Adipose tissue (tissue), 3 donors: ENCODE results near the gene AKR7A2. TPM values are rescaled to one million over a fixed set of nuclear protein-coding genes. Genes with fewer than 3 reads are reported as not detected.

Source experiments
- H3K27ac ChIP-seq: one replicate; pipeline ENCODE4 v1.5.1; 2013; ENCODE audit warnings: low read depth, low read length
- WGBS, 3 donors: extraction: QIAGEN DNeasy Blood & Tissue Kit; methylation state at CpG; one replicate each; pipeline ENCODE4 v1.1.7; 2013; 5-methylcytosine and 5-hydroxymethylcytosine counted together
- polyA plus RNA-seq, 3 donors: library from polyadenylated mRNA; stranded (reverse); fragments of 200-250 nt; gene quantifications; one replicate each; pipeline ENCODE4 v1.2.3, GENCODE V29; 2013
- donor health status: healthy with polysubstance abuse.
- donor health status: Bipolar disorder and iron deficiency.
- donor health status: healthy.

AKR7A2 gene
- polyA plus RNA-seq, 3 donors = 38.4 to 54.5 (median 48.0) TPM

- 91 to 94% (median 92%) methylated on average over 8 of the region's 8 CpGs for WGBS, 3 donors
Observed at GRCh38 chr1:19345391-19345790, 33.4 kb upstream of the AKR7A2 start.

GRCh38 chr1:19344831-19345230 lies 32.9 kb upstream of the AKR7A2 start:
- H3K27ac ChIP-seq = no peak overlapping the region
- 93 to 95% (median 94%) methylated on average over 11 of the region's 11 CpGs for WGBS, 3 donors

More at GRCh38 chr1:19345391-19345790, 33.4 kb upstream of the AKR7A2 start:
- H3K27ac ChIP-seq = no peak overlapping the region

- 60 to 70% (median 69%) methylated on average over 12 of the region's 12 CpGs for WGBS, 3 donors
- H3K27ac ChIP-seq = no peak overlapping the region
Observed at GRCh38 chr1:19344372-19344810, 32.4 kb upstream of the AKR7A2 start.

- WGBS, 3 donors = 86 to 89% (median 89%) methylated on average over 20 of the region's 20 CpGs
- H3K27ac ChIP-seq = no peak overlapping the region
Observed at GRCh38 chr1:19343617-19344350, 31.8 kb upstream of the AKR7A2 start.

- H3K27ac ChIP-seq = no peak overlapping the region
- WGBS, 3 donors = 83 to 87% (median 84%) methylated on average over 32 to 33 of the region's 33 CpGs
Observed at GRCh38 chr1:19342894-19343616, 31.1 kb upstream of the AKR7A2 start.

GRCh38 chr1:19342062-19342750 lies 30.3 kb upstream of the AKR7A2 start:
- WGBS, 3 donors = 77 to 89% (median 78%) methylated on average over 27 of the region's 27 CpGs
- H3K27ac ChIP-seq = no peak overlapping the region

- no peak overlapping the region for H3K27ac ChIP-seq
- WGBS, 3 donors = 57 to 64% (median 63%) methylated on average over 25 of the region's 25 CpGs
Observed at GRCh38 chr1:19341201-19342061, 29.5 kb upstream of the AKR7A2 start.

GRCh38 chr1:19340387-19340937 lies 28.5 kb upstream of the AKR7A2 start:
- WGBS, 3 donors = 96 to 97% (median 97%) methylated on average over 14 of the region's 14 CpGs
- no peak overlapping the region for H3K27ac ChIP-seq

- H3K27ac ChIP-seq = no peak overlapping the region
- WGBS, 3 donors = 90 to 92% (median 91%) methylated on average over 19 of the region's 19 CpGs
Observed at GRCh38 chr1:19339214-19339861, 27.4 kb upstream of the AKR7A2 start.

GRCh38 chr1:19338323-19338762 lies 26.4 kb upstream of the AKR7A2 start:
- H3K27ac ChIP-seq = no peak overlapping the region
- WGBS, 3 donors = 45 to 89% (median 89%) methylated on average over 27 of the region's 27 CpGs

GRCh38 chr1:19337289-19337688 lies 25.3 kb upstream of the AKR7A2 start:
- no peak overlapping the region for H3K27ac ChIP-seq
- WGBS, 3 donors = 85 to 100% (median 86%) methylated on average over 4 of the region's 4 CpGs

- WGBS, 3 donors = 90 to 97% (median 91%) methylated on average over 7 of the region's 7 CpGs
- no peak overlapping the region for H3K27ac ChIP-seq
Observed at GRCh38 chr1:19336543-19336942, 24.6 kb upstream of the AKR7A2 start.

GRCh38 chr1:19333587-19334354 lies 21.8 kb upstream of the AKR7A2 start:
- WGBS, 3 donors = 77 to 89% (median 80%) methylated on average over 9 of the region's 9 CpGs
- no peak overlapping the region for H3K27ac ChIP-seq

GRCh38 chr1:19332832-19333231 lies 20.9 kb upstream of the AKR7A2 start:
- 90 to 94% (median 91%) methylated on average over 12 of the region's 12 CpGs for WGBS, 3 donors
- no peak overlapping the region for H3K27ac ChIP-seq

- no peak overlapping the region for H3K27ac ChIP-seq
- WGBS, 3 donors = 91 to 96% (median 94%) methylated on average over 13 of the region's 13 CpGs
Observed at GRCh38 chr1:19331262-19331878, 19.4 kb upstream of the AKR7A2 start.

- WGBS, 3 donors = 90 to 94% (median 91%) methylated on average over 14 of the region's 14 CpGs
- H3K27ac ChIP-seq = no peak overlapping the region
Observed at GRCh38 chr1:19330449-19331135, 18.6 kb upstream of the AKR7A2 start.
